GM18873 (cell line): Measurements from ENCODE around the gene UQCRQ.

ENCODE experiments used
- ATAC-seq: cut with Tn5 transposase; IDR thresholded peaks from one replicate; pipeline ENCODE4 v1.9.1; 2021; ENCODE audit warnings: mild to moderate bottlenecking, moderate library complexity, moderate number of reproducible peaks; ENCODE audit not compliant: unreplicated experiment, low FRiP score

Gene UQCRQ

DNA sequence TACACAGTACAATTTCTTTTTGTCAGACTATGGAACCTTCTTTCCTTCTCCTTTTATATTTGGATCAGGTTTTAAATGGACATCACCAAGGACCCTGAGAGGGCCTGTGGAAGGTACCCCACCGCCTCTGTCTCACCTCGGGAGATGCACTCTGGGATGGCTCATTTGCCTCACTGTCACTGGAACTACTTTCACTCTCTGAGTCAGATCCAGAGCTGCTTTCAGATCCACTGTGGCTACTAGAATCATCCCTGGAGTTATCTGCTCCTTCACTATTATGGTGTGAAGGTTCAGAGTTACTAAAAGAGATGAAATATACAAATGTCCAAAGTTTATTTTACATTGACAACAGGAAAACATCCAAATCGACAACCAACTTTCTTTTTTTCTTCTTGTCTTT, 31.7 kb downstream of the UQCRQ start:
- ATAC-seq, result no peak

DNA sequence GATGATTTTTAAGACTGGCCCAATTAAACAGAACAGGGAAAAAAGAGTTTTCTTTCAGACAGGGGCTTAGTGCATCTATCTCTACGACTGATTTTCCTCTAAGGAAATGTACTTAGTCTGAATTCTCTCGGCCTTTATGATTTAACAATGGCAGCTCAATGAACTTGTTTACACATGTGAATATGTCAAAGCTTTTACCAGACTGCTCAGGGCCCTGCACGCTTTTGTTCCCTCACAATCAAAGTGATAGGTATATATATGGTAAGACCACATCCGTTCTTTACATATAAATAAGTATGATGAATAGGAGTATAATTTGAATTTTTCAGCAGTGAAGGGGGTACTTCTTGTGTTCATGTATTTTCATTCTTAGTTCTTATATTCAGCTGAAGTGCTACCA, 34.6 kb downstream of the UQCRQ start:
- ATAC-seq, result no peak

DNA sequence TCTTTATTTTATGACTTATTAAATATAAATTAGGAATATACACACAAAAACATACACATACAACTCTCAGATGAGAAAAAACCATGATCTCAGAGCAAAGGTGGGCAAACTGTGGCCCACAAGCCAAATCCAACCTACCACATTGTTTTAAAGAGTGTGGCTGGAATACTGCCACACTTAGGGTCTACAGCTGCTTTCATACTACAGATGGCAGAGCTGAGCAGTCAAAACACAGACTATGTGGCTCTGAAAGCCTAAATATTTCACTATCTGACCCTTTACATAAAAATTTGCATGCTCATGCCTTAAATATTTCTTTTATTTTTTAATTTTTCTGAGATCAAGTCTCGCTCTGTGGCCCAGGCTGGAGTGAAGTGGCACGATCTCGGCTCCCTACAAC, 35.3 kb downstream of the UQCRQ start:
- ATAC-seq, result no peak

DNA sequence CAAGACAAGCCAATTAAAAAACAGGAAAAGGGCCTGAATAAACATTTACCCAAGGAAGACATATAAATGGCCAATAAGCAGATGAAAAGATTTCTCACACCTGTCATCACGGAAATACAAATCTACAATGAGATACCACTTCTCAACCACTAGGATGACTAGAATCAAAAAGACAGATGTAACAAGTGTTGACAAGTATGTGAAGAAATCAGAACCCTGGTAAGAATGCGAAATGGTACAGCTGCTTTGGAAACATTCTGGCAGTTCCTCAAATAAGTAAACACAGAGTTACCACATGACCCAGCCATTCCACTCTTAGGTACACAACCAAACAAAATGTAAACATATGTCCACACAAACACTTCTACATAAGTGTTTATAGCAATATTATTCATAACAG, 39.5 kb downstream of the UQCRQ start:
- no peak for ATAC-seq

DNA sequence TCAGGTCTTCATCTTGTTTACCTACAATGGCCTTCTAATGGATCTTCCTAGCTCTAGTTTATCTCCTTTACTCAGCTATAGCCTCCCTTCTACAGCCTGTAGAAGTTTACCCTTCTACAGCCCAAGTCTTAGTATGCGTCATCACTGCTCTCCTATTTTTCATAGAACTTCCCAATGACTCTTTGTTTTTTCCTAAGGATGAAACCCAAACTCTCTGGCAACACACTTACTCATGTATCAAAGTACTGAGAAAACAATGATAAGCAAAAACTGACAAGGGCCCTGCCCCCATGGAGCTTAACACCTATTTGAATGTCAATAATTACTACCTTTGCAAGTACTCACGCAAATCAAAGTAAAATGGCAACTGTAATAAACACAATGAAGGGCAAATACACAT, 40.7 kb downstream of the UQCRQ start:
- ATAC-seq, result no peak

DNA sequence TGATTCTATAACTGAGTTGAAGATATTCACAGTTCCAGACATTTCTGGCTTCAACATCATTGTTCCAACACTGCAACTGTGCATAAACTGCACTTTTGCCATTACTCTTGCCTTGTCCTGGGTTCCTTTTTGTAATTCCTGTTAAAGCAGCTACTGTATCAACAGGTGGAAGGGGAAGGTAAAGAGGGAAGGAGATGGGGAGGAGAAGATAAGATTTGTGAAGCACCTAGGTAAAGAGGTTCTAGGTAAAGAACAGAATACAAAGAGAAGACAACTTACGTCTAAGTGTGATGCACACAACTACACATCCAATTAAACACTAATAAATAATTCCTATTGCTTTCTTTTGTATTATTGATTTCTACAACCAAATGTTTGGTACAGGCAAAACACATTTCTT, 43.3 kb downstream of the UQCRQ start:
- no peak for ATAC-seq

DNA sequence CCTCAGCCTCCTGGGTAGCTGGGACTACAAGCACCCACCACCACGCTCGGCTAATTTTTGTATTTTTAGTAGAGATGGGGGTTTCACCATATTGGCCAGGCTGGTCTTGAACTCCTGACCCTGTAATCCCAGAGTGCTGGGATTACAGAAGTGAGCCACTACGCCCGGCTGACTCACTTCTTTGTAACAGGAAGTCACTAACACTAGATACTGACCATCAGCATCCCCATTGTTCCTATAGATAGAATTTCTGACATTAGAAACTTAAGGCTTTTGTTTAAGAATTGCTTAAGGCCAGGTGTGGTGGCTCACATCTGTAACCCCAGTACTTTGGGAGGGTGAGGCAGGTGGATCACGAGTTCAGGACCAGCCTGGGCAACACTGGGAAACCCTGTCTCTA, 49.2 kb downstream of the UQCRQ start:
- no peak for ATAC-seq

DNA sequence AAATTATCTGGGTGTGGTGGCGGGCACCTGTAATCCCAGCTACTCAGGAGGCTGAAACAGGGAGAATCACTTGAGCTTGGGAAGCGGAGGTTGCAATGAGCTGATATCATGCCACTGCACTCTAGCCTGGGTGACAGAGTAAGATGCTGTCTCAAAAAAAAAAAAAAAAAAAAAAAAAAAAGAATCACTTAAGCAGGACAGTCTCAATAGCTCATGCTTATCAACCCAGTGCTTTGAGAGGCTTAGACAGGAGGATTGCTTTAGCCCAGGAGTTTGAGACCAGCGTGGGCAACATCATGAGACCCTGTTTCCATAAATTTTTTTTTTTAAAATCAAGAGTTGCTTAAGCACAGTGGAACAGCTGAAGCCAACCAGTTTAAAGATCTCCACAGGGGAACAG, 49.6 kb downstream of the UQCRQ start:
- ATAC-seq, result no peak
